ENCODE data around the gene LY6G5C. TPM values are rescaled to one million over a fixed set of nuclear protein-coding genes. Genes with fewer than 3 reads are reported as not detected.

Gene LY6G5C
- total and polyA plus RNA-seq, 4 donors = 1.2 to 5.9 (median 3.3) TPM

DNA sequence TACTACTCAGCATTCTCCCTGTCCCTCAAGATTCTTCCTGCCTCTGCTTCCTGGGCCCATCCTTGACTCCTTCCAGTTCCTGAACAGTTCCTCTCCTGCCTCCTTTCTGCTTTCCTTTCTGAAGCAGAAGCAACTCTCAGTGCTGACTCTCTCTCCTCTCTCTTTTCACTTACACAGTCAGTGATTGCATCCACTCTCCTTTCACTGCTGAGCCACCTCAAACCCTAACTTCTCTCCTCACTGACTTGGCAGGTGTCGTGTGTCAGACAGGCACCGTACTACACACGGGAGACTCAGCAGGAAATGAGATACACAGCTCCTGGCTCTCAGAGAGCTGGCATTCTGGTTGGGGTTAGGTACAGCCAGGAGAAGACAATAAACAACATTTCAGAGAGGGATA, 16.7 kb upstream of the LY6G5C start:
- ATAC-seq (ENCODE audit: low FRiP score) (no peak), DNase-seq (no peak)
- no peak overlapping the region for H3K4me3 ChIP-seq (ENCODE audit: low read length in 2 of 2)
- H3K27ac ChIP-seq (ENCODE audit: low read depth in 1 of 2, low read length in 2 of 2) = no peak overlapping the region
- no peaks in the 10 kb centered on the region for H3K9me3 ChIP-seq (ENCODE audit: control insufficient read depth, low read length)
- H3K27me3 ChIP-seq (ENCODE audit: control insufficient read depth in 1 of 2, insufficient read depth in 2 of 2, low read length in 1 of 2) = no peaks in the 10 kb centered on the region
- intact Hi-C loops (cut with DNase I) = loop anchor here in 1 of 2 donors (10.0 kb wide), 1 partner anchor 187 kb away; no protein-coding TSS in a partner anchor
- 33 to 35% methylated on average over 3 of the region's 3 CpGs for WGBS, 2 donors
- H3K36me3 ChIP-seq (ENCODE audit: control insufficient read depth in 1 of 2, insufficient read depth in 2 of 2, low read length in 1 of 2) = peaks cover 0 to 2% of the 10 kb centered on the region in 2 donors
- no peaks in the 10 kb centered on the region for H3K4me1 ChIP-seq (ENCODE audit: control insufficient read depth in 1 of 2, insufficient read depth in 2 of 2, low read length in 2 of 2)

DNA sequence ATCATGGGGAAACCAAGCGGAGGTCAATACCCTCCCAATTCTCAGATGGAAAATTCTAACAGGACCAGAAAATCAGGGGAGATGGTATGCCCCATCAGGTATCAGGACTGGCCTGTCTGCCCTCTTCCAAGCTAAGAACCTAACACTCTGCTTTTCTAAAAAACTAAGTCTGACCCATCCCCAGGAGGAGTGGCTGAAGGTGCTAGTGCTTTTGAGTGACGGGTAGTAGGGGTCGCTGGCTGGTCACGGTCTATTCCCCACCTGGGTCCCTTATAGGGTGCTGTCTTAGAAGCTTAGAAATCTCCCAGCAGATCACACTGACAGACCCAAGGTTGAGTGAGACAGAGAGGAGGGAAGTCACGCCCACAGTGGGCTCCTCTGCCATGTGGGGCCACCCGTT, 12.7 kb upstream of the LY6G5C start:
- peaks cover 0 to 4% of the 10 kb centered on the region in 2 donors for H3K36me3 ChIP-seq (ENCODE audit: control insufficient read depth in 1 of 2, insufficient read depth in 2 of 2, low read length in 1 of 2)
- ATAC-seq (ENCODE audit: low FRiP score) = no peak
- H3K9me3 ChIP-seq (ENCODE audit: control insufficient read depth, low read length) = no peaks in the 10 kb centered on the region
- WGBS, 2 donors = 86% methylated on average over 6 of the region's 6 CpGs
- intact Hi-C loops (cut with DNase I) = loop anchor here in 1 of 2 donors (10.0 kb wide), 1 partner anchor 191 kb away; no protein-coding TSS in a partner anchor
- H3K4me1 ChIP-seq (ENCODE audit: control insufficient read depth in 1 of 2, insufficient read depth in 2 of 2, low read length in 2 of 2) = no peaks in the 10 kb centered on the region
- no peak overlapping the region for H3K27ac ChIP-seq (ENCODE audit: low read depth in 1 of 2, low read length in 2 of 2)
- no peaks in the 10 kb centered on the region for H3K27me3 ChIP-seq (ENCODE audit: control insufficient read depth in 1 of 2, insufficient read depth in 2 of 2, low read length in 1 of 2)
- DNase-seq = no peak
- H3K4me3 ChIP-seq (ENCODE audit: low read length in 2 of 2) = no peak overlapping the region

DNA sequence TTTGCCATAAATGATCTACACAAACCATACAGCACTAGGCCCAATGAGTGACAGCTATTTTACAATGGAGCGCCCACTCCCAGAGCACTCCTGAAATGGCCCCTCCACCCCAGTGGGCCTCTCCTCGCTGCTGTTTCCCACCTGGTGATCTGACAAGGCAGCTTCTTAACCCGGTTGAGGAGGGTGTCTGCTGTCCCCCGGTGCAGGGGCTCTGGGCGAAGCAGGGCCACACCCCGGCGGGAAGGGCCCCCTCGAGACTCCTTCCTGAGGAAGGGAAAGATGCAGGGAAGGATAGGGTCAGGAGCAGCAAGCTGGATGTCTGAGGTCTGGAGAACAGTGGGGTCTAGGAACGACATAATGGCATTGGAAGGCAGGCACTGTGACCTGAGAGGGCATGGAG, 12.0 kb upstream of the LY6G5C start:
- no peaks in the 10 kb centered on the region for H3K9me3 ChIP-seq (ENCODE audit: control insufficient read depth, low read length)
- intact Hi-C loops (cut with DNase I) = loop anchor here in 1 of 2 donors (10.0 kb wide), 1 partner anchor 192 kb away; no protein-coding TSS in a partner anchor
- ATAC-seq (ENCODE audit: low FRiP score) (no peak), DNase-seq (no peak)
- peaks cover 0 to 6% of the 10 kb centered on the region in 2 donors for H3K36me3 ChIP-seq (ENCODE audit: control insufficient read depth in 1 of 2, insufficient read depth in 2 of 2, low read length in 1 of 2)
- no peak overlapping the region for H3K4me3 ChIP-seq (ENCODE audit: low read length in 2 of 2)
- no peak overlapping the region for H3K27ac ChIP-seq (ENCODE audit: low read depth in 1 of 2, low read length in 2 of 2)
- H3K4me1 ChIP-seq (ENCODE audit: control insufficient read depth in 1 of 2, insufficient read depth in 2 of 2, low read length in 2 of 2) = no peaks in the 10 kb centered on the region
- 83 to 84% methylated on average over 9 of the region's 9 CpGs for WGBS, 2 donors
- no peaks in the 10 kb centered on the region for H3K27me3 ChIP-seq (ENCODE audit: control insufficient read depth in 1 of 2, insufficient read depth in 2 of 2, low read length in 1 of 2)

DNA sequence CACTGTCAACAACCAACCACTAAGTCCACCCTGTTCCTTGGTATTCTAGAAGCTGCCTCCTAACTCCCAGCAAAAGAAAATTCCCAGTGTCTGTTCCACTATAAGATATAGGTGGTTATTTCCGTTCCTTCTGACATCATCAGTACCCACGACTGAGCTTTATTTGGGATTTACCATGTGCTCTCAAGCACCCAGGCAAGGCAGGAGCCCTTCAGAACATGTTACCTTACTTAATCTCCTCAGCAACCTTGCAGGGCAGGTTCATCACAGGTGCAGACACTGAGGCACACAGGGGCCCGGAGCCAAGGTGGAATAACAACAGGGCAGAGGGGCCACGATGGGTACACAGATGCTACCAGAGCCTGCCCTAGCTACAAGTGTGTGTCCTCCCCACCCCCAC, 11.5 kb upstream of the LY6G5C start:
- Histone ChIP-seq H3K27ac (ENCODE audit: low read depth in 1 of 2, low read length in 2 of 2) (no peak overlapping the region), H3K4me3 (ENCODE audit: low read length in 2 of 2) (no peak overlapping the region), H3K9me3 (ENCODE audit: control insufficient read depth, low read length) (no peaks in the 10 kb centered on the region), H3K4me1 (ENCODE audit: control insufficient read depth in 1 of 2, insufficient read depth in 2 of 2, low read length in 2 of 2) (no peaks in the 10 kb centered on the region), H3K36me3 (ENCODE audit: control insufficient read depth in 1 of 2, insufficient read depth in 2 of 2, low read length in 1 of 2) (peaks cover 0 to 6% of the 10 kb centered on the region in 2 donors), H3K27me3 (ENCODE audit: control insufficient read depth in 1 of 2, insufficient read depth in 2 of 2, low read length in 1 of 2) (no peaks in the 10 kb centered on the region)
- intact Hi-C loops (cut with DNase I) = loop anchor here in 1 of 2 donors (10.0 kb wide), 1 partner anchor 192 kb away; no protein-coding TSS in a partner anchor
- ATAC-seq (ENCODE audit: low FRiP score) = no peak
- 79% methylated on average over 4 of the region's 4 CpGs for WGBS, 2 donors
- no peak for DNase-seq

DNA sequence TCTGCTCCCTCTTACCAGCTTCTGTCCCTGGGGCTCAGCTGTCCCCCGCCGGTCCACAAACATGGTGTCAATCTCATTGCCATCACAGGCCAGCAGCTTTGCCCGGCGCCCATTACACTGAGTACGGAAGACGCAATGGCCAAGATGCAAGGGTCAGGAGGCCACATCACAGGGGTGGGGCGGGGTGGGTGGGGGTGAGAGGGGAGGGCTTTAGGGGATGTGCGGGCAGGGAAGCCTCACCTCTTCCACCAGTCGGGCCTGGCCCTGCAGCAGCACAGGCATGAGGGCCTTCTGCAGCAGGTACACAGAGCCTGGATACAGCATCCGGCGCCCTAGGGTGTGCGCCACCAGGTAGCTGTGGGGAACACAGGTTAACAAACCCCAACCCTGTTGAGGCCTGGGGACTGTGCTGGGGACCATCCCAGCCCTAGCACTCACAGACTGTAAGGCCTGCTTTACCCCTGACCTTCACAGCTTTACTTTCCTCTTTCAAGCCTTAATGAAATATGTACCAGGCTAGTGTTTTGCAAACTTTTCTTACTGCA, 10.8 kb upstream of the LY6G5C start:
- ATAC-seq (ENCODE audit: low FRiP score) (no peak), DNase-seq (no peak)
- Histone ChIP-seq H3K27ac (ENCODE audit: low read depth in 1 of 2, low read length in 2 of 2) (no peak overlapping the region), H3K4me3 (ENCODE audit: low read length in 2 of 2) (no peak overlapping the region), H3K9me3 (ENCODE audit: control insufficient read depth, low read length) (no peaks in the 10 kb centered on the region), H3K36me3 (ENCODE audit: control insufficient read depth in 1 of 2, insufficient read depth in 2 of 2, low read length in 1 of 2) (peaks cover 0 to 4% of the 10 kb centered on the region in 2 donors), H3K4me1 (ENCODE audit: control insufficient read depth in 1 of 2, insufficient read depth in 2 of 2, low read length in 2 of 2) (no peaks in the 10 kb centered on the region), H3K27me3 (ENCODE audit: control insufficient read depth in 1 of 2, insufficient read depth in 2 of 2, low read length in 1 of 2) (no peaks in the 10 kb centered on the region)
- WGBS, 2 donors = 91 to 93% methylated on average over 12 of the region's 12 CpGs
- intact Hi-C loops (cut with DNase I) = loop anchor here in 1 of 2 donors (10.0 kb wide), 1 partner anchor 193 kb away; no protein-coding TSS in a partner anchor

DNA sequence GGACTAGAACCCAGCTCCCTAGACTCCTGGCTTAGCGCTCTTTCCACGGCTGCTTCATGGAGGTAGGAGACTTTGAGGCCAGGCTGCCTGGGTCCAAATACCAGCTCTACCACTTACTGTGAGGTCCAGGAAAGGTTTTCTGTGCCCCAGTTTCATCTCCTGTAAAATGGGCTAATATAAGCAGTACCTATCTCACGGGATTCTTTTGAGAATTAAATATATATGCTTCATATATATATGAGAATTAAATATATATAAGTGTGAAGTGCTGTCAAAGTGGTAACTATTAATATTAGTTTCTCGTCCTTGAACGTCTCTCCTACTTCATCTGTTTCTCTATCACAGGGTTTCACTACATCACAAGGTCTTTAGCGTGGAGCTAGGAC, 10.2 kb upstream of the LY6G5C start:
- no peaks in the 10 kb centered on the region for H3K27me3 ChIP-seq (ENCODE audit: control insufficient read depth in 1 of 2, insufficient read depth in 2 of 2, low read length in 1 of 2)
- no peaks in the 10 kb centered on the region for H3K9me3 ChIP-seq (ENCODE audit: control insufficient read depth, low read length)
- H3K27ac ChIP-seq (ENCODE audit: low read depth in 1 of 2, low read length in 2 of 2) = no peak overlapping the region
- DNase-seq (no peak), ATAC-seq (ENCODE audit: low FRiP score) (no peak)
- H3K4me3 ChIP-seq (ENCODE audit: low read length in 2 of 2) = no peak overlapping the region
- 88 to 89% methylated on average over 6 of the region's 6 CpGs for WGBS, 2 donors
- no peaks in the 10 kb centered on the region for H3K4me1 ChIP-seq (ENCODE audit: control insufficient read depth in 1 of 2, insufficient read depth in 2 of 2, low read length in 2 of 2)
- H3K36me3 ChIP-seq (ENCODE audit: control insufficient read depth in 1 of 2, insufficient read depth in 2 of 2, low read length in 1 of 2) = peaks cover 0 to 6% of the 10 kb centered on the region in 2 donors
- intact Hi-C loops (cut with DNase I) = loop anchor here in 1 of 2 donors (10.0 kb wide), 1 partner anchor 194 kb away; no protein-coding TSS in a partner anchor

DNA sequence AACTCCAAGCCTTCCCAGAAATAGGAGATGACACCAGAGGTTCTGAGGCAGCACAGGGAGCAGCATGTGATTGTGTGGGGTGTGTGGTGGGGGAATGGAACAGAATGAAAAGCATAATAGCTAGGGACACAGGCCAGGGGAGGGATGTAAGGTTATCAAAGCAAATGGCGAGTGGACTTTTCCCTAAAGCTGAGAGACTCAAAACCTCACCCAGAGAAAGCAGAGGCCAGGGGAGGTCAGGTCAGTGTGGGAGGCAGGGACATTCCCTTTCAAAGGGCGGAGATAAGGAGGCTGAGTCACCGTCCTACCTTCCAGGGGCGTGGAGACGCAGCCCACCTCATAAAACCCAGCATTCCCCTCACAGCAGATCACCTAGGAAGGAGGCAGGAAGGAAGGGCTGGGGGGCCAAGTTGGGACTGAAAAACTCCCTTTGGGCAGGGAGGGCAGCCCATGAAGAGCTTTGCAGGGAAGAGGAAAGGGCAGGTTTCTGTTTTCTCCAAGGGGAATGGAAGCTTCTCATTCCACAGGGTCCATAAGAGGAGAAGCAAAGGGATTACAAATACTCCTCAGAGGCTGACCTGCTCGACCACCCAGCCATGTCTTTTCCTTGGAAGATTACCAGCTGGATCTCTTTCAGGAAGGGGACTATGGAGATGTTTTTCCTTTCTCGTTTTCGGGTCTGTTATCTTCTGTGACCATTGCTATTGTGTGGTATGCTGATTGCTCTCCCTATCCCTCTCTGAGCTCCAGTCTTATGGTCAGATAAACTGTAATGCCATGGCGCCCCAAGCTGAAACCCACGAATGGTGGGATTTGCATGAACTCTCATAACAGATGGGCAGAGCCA, 9.6 kb upstream of the LY6G5C start:
- Histone ChIP-seq H3K9me3 (ENCODE audit: control insufficient read depth, low read length) (no peaks in the 10 kb centered on the region), H3K4me1 (ENCODE audit: control insufficient read depth in 1 of 2, insufficient read depth in 2 of 2, low read length in 2 of 2) (no peaks in the 10 kb centered on the region), H3K27ac (ENCODE audit: low read depth in 1 of 2, low read length in 2 of 2) (no peak overlapping the region), H3K36me3 (ENCODE audit: control insufficient read depth in 1 of 2, insufficient read depth in 2 of 2, low read length in 1 of 2) (peaks cover 0 to 6% of the 10 kb centered on the region in 2 donors), H3K4me3 (ENCODE audit: low read length in 2 of 2) (no peak overlapping the region), H3K27me3 (ENCODE audit: control insufficient read depth in 1 of 2, insufficient read depth in 2 of 2, low read length in 1 of 2) (no peaks in the 10 kb centered on the region)
- intact Hi-C loops (cut with DNase I) = loop anchor here in 1 of 2 donors (10.0 kb wide), 1 partner anchor 194 kb away; no protein-coding TSS in a partner anchor
- 59 to 63% methylated on average over 10 of the region's 10 CpGs for WGBS, 2 donors
- no peak for ATAC-seq (ENCODE audit: low FRiP score)
- DNase-seq = no peak

DNA sequence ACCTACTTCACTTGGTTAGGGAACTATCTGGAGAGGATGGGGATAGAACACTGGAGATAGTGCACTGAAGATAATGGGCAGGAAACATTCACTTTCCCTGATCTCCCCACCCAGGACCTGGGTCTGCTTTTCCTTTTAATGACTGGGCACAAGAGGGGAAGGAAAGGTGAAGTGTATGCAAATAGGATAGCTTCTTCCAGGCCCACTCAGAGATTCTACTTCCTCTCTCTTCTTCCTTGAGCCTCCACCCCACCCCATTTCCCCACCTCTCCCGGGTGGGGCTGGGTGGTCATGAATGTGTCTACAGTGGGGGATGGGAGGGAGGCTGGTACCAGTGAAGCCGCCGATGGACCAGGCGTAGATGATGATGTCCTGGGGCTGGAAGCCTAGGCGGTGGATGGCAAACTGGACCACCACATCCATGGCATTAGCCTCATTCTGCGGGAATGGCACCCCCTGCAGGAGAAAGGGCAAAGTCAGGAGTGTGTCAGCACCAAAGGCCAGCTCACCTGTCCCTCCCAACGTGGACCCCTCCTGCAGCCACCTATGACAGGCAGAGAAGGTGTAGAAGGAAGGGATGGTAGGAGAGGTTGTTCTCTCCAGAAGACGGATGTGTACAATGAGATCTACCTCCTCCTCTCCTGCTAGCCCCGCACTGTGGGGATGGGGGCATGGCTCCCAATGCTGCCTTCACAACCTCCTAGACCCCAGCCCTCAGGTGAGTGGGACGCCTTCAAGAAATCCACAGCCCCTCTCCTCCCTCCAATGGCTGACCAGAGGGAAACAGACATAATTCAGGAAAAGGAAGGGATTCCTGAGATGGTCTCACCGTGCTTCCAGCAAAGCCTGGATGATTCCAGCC, 8.6 kb upstream of the LY6G5C start:
- Histone ChIP-seq H3K4me1 (ENCODE audit: control insufficient read depth in 1 of 2, insufficient read depth in 2 of 2, low read length in 2 of 2) (no peaks in the 10 kb centered on the region), H3K27me3 (ENCODE audit: control insufficient read depth in 1 of 2, insufficient read depth in 2 of 2, low read length in 1 of 2) (no peaks in the 10 kb centered on the region), H3K27ac (ENCODE audit: low read depth in 1 of 2, low read length in 2 of 2) (no peak overlapping the region), H3K36me3 (ENCODE audit: control insufficient read depth in 1 of 2, insufficient read depth in 2 of 2, low read length in 1 of 2) (peaks cover 0 to 6% of the 10 kb centered on the region in 2 donors), H3K4me3 (ENCODE audit: low read length in 2 of 2) (no peak overlapping the region), H3K9me3 (ENCODE audit: control insufficient read depth, low read length) (no peaks in the 10 kb centered on the region)
- DNase-seq = no peak
- no peak for ATAC-seq (ENCODE audit: low FRiP score)
- 75 to 76% methylated on average over 11 of the region's 11 CpGs for WGBS, 2 donors
- intact Hi-C loops (cut with DNase I) = loop anchor here (10.0 kb wide), 3 partner anchors 145 to 195 kb away; partner anchors contain the start of gene NEU1 (in 1 of the 2)

All from aorta (tissue), 5 donors.